ENCODE measurements around the gene FAAP20. TPM values are rescaled to one million over a fixed set of nuclear protein-coding genes. Genes with fewer than 3 reads are reported as not detected.

Gene FAAP20
- total RNA-seq, 1 experiment from 2014 or later = 119 TPM

DNA sequence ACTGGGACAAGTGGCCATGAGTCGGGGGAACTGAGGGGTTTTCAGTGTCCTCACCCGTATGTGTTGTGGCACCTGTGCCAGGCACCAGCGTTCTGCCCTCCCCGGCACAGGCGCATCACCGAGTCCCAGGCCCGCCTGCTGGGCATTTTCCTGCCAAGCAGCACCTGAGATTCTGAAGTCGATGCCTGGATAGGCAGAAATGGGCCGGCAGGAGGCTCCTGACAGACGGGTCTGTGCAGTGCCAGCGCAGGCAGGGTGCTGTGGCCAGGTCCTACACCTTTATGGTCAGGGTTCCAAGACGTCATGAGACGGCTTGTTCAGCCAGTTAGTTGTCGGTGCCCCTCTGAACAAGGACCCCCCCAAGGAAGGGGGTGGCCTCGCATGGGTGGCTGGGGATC lies 10.6 kb downstream of the FAAP20 start:
- no peak overlapping the region for H3K56ac ChIP-seq (ENCODE audit: insufficient read length, low read depth, low read length)
- no peak overlapping the region for H3K4me2 ChIP-seq (ENCODE audit: insufficient read depth, insufficient read length, low read length)
- H3K9ac ChIP-seq (ENCODE audit: extremely low read depth, insufficient read length, low read length) = no peak overlapping the region
- H4K20me1 ChIP-seq (ENCODE audit: control insufficient read depth, insufficient read depth, insufficient read length) = no peaks in the 10 kb centered on the region
- H2AFZ ChIP-seq (ENCODE audit: low read length) = no peak overlapping the region
- no peak for DNase-seq
- no peak overlapping the region for H4K8ac ChIP-seq (replicated peaks; ENCODE audit: insufficient read length, low read depth, low read length)
- H3K79me1 ChIP-seq (ENCODE audit: insufficient read depth, low read depth, low read length, poor library complexity, severe bottlenecking) = no peaks in the 10 kb centered on the region
- H3K18ac ChIP-seq (ENCODE audit: insufficient read length, low read depth, low read length) = no peak overlapping the region
- H3K23ac ChIP-seq (ENCODE audit: insufficient read length, low read depth, low read length) = no peak overlapping the region
- no peak overlapping the region for H3T11ph ChIP-seq (ENCODE audit: low read length)
- no CpG with 5 or more reads among the region's 15 CpGs for WGBS (ENCODE audit: extremely low coverage, insufficient read length, low lambda C conversion rate)
- no peak overlapping the region for H3K4ac ChIP-seq (ENCODE audit: low read depth, low read length)
- H3K9me3 Mint-ChIP-seq = no peaks in the 10 kb centered on the region
- no peak overlapping the region; a peak in 2 of 7 replicates for H3K27ac Mint-ChIP-seq
- H2BK20ac ChIP-seq (ENCODE audit: low read depth, low read length, poor library complexity, severe bottlenecking) = no peak overlapping the region
- no peak overlapping the region for H3K14ac ChIP-seq (ENCODE audit: insufficient read depth, low read length)
- no peak overlapping the region for H3K27ac ChIP-seq (ENCODE audit: insufficient read length, low read depth, low read length)
- peaks cover 1% of the 10 kb centered on the region; the same call in 1 of the 2 replicates for H3K27me3 Mint-ChIP-seq (ENCODE audit: low read depth)
- H2BK15ac ChIP-seq (ENCODE audit: low read depth, low read length) = no peak overlapping the region
- H3K9me3 ChIP-seq (ENCODE audit: control insufficient read depth, low read depth, low read length) = no peaks in the 10 kb centered on the region
- TF ChIP-seq, protein P1, sequence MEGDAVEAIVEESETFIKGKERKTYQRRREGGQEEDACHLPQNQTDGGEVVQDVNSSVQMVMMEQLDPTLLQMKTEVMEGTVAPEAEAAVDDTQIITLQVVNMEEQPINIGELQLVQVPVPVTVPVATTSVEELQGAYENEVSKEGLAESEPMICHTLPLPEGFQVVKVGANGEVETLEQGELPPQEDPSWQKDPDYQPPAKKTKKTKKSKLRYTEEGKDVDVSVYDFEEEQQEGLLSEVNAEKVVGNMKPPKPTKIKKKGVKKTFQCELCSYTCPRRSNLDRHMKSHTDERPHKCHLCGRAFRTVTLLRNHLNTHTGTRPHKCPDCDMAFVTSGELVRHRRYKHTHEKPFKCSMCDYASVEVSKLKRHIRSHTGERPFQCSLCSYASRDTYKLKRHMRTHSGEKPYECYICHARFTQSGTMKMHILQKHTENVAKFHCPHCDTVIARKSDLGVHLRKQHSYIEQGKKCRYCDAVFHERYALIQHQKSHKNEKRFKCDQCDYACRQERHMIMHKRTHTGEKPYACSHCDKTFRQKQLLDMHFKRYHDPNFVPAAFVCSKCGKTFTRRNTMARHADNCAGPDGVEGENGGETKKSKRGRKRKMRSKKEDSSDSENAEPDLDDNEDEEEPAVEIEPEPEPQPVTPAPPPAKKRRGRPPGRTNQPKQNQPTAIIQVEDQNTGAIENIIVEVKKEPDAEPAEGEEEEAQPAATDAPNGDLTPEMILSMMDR (conservative IDR thresholded peaks at IDR 0.05) = no peak
- no peak overlapping the region for H2BK5ac ChIP-seq (ENCODE audit: insufficient read length, low read length)
- H3K4me1 ChIP-seq (ENCODE audit: insufficient read depth, low read length) = no peaks in the 10 kb centered on the region
- H3K4me1 Mint-ChIP-seq = peaks cover 0 to 2% of the 10 kb centered on the region in 2 experiments; a peak in 1 of 4 replicates
- H3K79me2 ChIP-seq (ENCODE audit: insufficient read depth, low read length) = no peaks in the 10 kb centered on the region
- H4K5ac ChIP-seq (ENCODE audit: insufficient read length, low read depth, low read length) = no peak overlapping the region
- H2BK12ac ChIP-seq (ENCODE audit: insufficient read length, low read depth, low read length) = no peak overlapping the region
- H3K36me3 Mint-ChIP-seq (ENCODE audit: insufficient read depth in 1 of 3, low read depth in 3 of 3) = peaks cover 19 to 44% (median 43%) of the 10 kb centered on the region in 3 experiments; a peak in 6 of 7 replicates
- H3K4me3 Mint-ChIP-seq = no peak overlapping the region
- H3K27me3 ChIP-seq (ENCODE audit: insufficient read depth, low read length) = no peaks in the 10 kb centered on the region
- H4K91ac ChIP-seq (ENCODE audit: insufficient read length, low read depth, low read length) = no peak overlapping the region
- no peak overlapping the region for H2BK120ac ChIP-seq (ENCODE audit: low read depth, low read length, poor library complexity, severe bottlenecking)
- H2AK5ac ChIP-seq (ENCODE audit: insufficient read length, low read length) = no peak overlapping the region
- no peaks in the 10 kb centered on the region for H3K23me2 ChIP-seq (ENCODE audit: insufficient read length, low read depth, low read length, poor library complexity, severe bottlenecking)

Measured in H9 (cell line).